GM21723 (cell line): Measurements from ENCODE around the gene SLC50A1.

Experiments used
- ATAC-seq: cut with Tn5 transposase; IDR thresholded peaks from one replicate; pipeline ENCODE4 v1.9.1; 2021; ENCODE audit warnings: mild to moderate bottlenecking, moderate library complexity; ENCODE audit not compliant: unreplicated experiment

Gene SLC50A1

GRCh38 chr1:155182052-155182550, 46.4 kb downstream of the SLC50A1 start:
- ATAC-seq: no peak

- no peak for ATAC-seq
Measured at GRCh38 chr1:155183775-155184221, 48.1 kb downstream of the SLC50A1 start.

- ATAC-seq: no peak
Measured at GRCh38 chr1:155184351-155184811, 48.7 kb downstream of the SLC50A1 start.

- ATAC-seq: peak; percentile 85
Measured at GRCh38 chr1:155184835-155185782, 49.5 kb downstream of the SLC50A1 start.

GRCh38 chr1:155185783-155186066, 50.1 kb downstream of the SLC50A1 start:
- peak; percentile 8 for ATAC-seq

- no peak for ATAC-seq
Measured at GRCh38 chr1:155186067-155186793, 50.6 kb downstream of the SLC50A1 start.

GRCh38 chr1:155186794-155187455, 51.3 kb downstream of the SLC50A1 start:
- no peak for ATAC-seq

- no peak for ATAC-seq
Measured at GRCh38 chr1:155187456-155187891, 51.8 kb downstream of the SLC50A1 start.

GRCh38 chr1:155188268-155188667, 52.6 kb downstream of the SLC50A1 start:
- ATAC-seq: no peak
